HG03571 (cell line): ENCODE measurements around the gene PLD2.

ENCODE experiments used
- ATAC-seq: cut with Tn5 transposase; IDR thresholded peaks from one replicate; pipeline ENCODE4 v1.9.1; 2021; ENCODE audit not compliant: unreplicated experiment

The PLD2 gene, protein sequence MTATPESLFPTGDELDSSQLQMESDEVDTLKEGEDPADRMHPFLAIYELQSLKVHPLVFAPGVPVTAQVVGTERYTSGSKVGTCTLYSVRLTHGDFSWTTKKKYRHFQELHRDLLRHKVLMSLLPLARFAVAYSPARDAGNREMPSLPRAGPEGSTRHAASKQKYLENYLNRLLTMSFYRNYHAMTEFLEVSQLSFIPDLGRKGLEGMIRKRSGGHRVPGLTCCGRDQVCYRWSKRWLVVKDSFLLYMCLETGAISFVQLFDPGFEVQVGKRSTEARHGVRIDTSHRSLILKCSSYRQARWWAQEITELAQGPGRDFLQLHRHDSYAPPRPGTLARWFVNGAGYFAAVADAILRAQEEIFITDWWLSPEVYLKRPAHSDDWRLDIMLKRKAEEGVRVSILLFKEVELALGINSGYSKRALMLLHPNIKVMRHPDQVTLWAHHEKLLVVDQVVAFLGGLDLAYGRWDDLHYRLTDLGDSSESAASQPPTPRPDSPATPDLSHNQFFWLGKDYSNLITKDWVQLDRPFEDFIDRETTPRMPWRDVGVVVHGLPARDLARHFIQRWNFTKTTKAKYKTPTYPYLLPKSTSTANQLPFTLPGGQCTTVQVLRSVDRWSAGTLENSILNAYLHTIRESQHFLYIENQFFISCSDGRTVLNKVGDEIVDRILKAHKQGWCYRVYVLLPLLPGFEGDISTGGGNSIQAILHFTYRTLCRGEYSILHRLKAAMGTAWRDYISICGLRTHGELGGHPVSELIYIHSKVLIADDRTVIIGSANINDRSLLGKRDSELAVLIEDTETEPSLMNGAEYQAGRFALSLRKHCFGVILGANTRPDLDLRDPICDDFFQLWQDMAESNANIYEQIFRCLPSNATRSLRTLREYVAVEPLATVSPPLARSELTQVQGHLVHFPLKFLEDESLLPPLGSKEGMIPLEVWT

GRCh38 chr17:4806777-4807604 lies at the start of gene PLD2:
TSS of gene PLD2 (plus strand) at chr17:4807152. CDS start at chr17:4807773, 621 bp downstream.
- peak; percentile 89 for ATAC-seq

- no peak for ATAC-seq
Observed at GRCh38 chr17:4759776-4760236, 47.1 kb upstream of the PLD2 start.

DNA sequence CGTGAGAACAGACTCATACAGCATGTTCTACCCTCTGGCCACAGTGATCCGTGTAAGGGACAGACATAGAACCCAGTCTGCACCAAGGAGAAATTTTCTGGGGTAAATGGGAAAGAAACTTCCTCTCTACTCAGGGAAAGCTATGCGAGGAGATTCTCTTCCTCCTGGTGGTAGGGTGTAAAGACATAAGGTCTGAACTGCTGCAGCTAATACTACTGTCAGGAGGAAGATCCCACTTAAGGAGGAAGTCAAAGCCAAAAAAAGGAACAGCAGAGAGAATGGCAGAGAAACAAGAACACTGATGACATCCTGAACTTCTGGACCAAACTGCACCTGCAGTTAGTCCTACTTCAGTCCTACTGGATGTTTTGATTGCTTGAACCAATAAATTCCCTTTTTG lies 42.4 kb upstream of the PLD2 start:
- no peak for ATAC-seq

- no peak for ATAC-seq
Observed at GRCh38 chr17:4766201-4766600, 40.8 kb upstream of the PLD2 start.

GRCh38 chr17:4766723-4767122 lies 40.2 kb upstream of the PLD2 start:
- no peak for ATAC-seq

DNA sequence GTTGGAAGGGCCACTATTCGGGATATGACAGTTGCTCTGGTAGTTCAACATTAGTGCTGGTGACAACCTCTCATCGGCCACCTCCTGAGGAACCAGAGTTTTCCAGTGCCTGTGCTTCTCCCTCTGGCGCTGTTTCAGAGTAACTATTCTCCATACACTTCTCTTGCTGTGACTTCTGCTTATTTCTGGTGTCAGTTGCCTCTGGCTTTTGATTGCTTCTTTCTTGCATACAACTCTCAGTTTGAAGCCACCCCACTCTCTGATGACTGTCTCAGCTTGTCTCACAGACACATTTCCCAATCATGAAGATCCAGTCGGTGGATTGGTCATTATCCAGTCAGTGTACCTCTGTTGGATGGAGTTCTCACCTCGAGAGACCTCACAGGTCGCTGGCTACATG lies 38.7 kb upstream of the PLD2 start:
- ATAC-seq = no peak

- no peak for ATAC-seq
Observed at GRCh38 chr17:4769628-4770027, 37.3 kb upstream of the PLD2 start.

DNA sequence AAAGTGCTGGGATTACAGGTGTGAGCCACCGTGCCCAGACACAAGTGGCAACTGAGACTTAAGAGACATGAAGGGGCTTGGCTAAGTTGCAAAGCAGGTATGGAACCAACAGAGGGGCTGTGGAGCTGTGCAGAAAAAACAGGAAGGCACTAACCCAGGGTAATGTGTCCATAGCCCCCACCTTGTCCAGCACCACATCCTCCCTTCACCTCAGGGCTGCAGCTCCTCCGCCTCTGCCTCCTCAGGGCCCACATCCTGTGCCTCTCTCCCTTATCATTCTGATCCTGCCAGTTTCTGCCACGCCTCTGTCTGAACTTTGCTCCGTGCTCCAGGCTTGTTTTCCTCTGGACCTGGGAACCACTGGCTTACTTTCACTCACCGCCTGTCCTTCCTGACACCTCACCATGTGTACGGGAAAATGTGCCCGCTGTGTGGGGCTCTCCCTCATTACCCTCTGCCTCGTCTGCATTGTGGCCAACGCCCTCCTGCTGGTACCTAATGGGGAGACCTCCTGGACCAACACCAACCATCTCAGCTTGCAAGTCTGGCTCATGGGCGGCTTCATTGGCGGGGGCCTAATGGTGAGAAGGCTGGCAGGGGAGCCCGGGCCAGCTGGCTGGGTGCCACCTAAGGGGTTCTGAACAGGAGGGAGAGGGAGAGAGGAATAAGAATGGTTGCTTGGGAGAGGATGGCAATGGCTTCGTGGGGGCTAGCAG lies 35.3 kb upstream of the PLD2 start, which contains the start of gene TM4SF5:
Gene TM4SF5 (plus strand): TSS at position 368 of the 716 bp plus-strand sequence. CDS start 37 bp downstream, at position 405.
- ATAC-seq = no peak

DNA sequence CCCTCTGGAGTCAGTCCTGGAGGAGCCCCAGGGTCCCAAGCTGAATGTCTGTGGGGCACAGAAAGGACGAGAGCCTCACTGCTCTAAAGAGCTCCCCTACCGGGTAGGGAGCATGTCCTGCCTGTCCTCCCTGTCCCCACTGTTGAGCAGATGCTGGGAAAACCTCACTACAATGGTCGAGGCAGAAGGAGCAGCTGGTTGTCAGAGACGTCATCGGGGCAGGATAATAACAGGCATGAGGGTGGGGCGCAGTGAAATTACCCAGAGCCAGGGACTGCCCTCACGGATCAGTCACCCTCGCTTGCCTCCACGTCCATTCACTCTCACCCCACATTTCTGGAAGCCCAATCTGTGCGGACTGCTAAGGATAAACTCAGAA lies 34.7 kb upstream of the PLD2 start:
- no peak for ATAC-seq

DNA sequence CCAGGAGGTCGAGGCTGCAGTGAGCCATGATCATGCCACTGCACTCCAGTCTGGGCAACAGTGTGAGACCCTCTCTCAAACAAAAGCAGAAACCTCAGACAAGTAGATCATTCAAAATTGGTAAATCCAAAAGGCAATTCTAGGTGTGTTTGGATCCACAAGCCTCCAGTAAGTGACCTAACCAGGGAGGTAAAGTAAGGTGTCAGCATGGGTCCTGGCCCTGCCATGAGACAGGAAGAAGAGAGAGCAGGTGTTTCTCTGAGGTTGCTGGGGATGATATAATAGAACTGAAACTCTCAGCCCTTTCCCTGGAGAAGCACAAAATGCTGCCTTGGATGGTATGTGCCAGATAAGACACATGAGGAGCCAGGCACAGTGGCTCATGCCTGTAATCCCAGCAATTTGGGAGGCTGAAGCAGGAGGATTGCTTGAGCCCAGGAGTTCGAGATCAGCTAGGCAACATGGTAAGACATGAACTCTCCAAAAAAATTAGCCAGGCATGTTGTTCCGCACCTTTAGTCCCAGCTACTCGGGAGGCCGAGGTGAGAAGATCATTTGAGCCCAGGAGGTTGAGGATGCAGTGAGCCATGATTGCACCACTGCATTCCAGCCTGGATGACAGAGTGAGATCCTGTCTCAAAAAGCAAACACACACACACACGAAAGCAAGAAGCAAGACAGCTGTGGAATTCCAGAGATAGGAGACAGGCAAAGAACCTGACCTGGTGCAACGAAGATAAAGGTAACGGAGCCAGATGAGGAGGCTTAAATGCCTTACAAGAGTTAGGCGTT lies 28.8 kb upstream of the PLD2 start:
- no peak for ATAC-seq

DNA sequence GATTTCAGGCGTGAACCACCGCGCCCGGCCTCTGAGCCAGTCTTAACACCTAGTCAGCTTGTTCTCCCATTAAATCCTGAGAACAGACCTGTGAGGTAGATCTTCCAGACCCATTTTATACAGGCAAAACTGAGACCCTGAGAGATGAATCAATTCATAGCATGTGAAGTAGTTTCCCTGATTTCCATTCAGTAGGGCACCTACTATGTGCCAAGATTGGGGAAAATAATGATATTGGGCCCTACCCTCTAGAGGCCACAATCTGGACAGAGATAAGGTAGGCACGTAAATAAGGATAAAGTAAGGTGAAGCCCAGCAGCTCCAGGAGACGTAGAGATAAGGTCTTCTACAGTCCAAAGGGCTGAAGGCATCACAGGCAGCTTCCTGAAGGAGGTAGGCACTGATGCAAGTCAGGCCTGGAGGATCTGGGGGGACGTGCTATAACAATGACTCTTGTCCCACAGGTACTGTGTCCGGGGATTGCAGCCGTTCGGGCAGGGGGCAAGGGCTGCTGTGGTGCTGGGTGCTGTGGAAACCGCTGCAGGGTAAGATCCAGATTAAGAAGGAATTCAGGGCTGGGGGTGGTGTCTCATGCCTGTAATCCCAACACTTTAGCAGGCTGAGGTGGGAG lies 26.5 kb upstream of the PLD2 start:
- no peak for ATAC-seq

DNA sequence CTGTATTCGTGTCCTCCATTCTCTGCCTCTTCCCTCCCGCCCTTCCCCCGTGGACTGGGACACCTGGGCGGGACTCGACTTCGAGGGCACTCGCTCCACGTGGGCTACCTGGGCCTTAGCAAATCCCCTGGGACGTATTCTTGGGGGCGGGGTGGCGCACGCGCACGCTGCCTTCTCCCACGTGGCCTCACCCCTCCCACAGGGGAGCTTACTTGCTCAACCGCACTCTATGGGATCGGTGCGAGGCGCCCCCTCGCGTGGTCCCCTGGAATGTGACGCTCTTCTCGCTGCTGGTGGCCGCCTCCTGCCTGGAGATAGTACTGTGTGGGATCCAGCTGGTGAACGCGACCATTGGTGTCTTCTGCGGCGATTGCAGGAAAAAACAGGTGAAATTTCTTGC lies 24.3 kb upstream of the PLD2 start:
- no peak for ATAC-seq

DNA sequence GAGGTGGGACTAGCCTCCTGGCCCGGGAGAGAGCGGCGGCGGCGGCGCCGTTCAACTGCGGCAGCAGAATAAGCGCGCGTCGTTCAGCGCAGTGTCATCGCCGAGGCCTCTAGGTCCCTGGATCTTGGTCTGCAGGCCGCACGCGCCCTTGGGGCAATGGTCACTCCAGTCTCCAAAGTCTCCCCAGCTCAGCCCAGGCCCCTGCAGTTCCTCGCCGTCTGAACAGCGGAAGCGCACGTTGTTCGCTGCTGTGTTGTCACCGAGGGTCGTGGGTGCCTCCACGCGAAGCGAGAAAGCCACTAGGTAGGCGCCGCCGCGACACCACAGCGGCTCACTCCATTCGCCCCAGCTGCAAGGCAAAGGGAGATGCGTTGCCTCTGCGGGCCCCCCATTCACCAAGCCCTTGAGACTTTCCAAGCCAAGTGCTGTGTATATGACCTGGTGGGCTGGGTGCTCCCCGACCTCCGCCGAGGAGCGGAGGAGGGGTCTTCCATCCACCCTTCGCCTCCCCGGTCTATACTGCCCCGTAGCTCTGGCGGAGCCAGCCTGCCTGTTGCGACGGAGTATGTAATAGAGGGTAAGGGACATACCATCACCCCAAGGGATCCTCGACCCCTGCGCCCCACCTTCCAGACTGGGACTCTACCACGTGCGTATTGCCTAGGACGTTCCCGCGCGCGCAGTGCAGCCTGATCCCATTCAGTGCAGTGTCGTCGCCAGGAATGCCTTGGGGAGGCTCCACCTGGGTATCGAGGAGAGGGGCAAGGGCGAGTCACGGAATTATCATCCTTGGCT lies 21.4 kb upstream of the PLD2 start:
- no peak for ATAC-seq

GRCh38 chr17:4786106-4786511 lies 20.8 kb upstream of the PLD2 start, which contains the start of gene VMO1:
TSS of gene VMO1 (minus strand) at chr17:4786364. CDS start at chr17:4786352, 12 bp downstream.
- ATAC-seq = no peak

GRCh38 chr17:4786516-4786915 lies 20.4 kb upstream of the PLD2 start:
- no peak for ATAC-seq

- no peak for ATAC-seq
Observed at GRCh38 chr17:4788159-4788806, 18.7 kb upstream of the PLD2 start.
